Retinal pigment epithelial cell (primary cell): ENCODE measurements around the gene ABCA7.
A peak's percentile ranks its signal among the peaks of the same experiment; 100 is the strongest.

ENCODE experiments used
- DNase-seq: peaks from one replicate; pipeline ENCODE4 v3.0.0-alpha.2; 2010; ENCODE audit warnings: low read depth
- H3K4me3 ChIP-seq: 2 replicates; pipeline ENCODE4 v1.5.1; 2011; ENCODE audit warnings: mild to moderate bottlenecking, low read length, control low read depth, moderate library complexity
- TF ChIP-seq, protein P1 (sequence below): conservative IDR thresholded peaks from 2 replicates; pipeline ENCODE4 v1.5.1; 2011; ENCODE audit warnings: low read depth, low read length, control low read depth, inconsistent platforms

ABCA7 gene

DNA sequence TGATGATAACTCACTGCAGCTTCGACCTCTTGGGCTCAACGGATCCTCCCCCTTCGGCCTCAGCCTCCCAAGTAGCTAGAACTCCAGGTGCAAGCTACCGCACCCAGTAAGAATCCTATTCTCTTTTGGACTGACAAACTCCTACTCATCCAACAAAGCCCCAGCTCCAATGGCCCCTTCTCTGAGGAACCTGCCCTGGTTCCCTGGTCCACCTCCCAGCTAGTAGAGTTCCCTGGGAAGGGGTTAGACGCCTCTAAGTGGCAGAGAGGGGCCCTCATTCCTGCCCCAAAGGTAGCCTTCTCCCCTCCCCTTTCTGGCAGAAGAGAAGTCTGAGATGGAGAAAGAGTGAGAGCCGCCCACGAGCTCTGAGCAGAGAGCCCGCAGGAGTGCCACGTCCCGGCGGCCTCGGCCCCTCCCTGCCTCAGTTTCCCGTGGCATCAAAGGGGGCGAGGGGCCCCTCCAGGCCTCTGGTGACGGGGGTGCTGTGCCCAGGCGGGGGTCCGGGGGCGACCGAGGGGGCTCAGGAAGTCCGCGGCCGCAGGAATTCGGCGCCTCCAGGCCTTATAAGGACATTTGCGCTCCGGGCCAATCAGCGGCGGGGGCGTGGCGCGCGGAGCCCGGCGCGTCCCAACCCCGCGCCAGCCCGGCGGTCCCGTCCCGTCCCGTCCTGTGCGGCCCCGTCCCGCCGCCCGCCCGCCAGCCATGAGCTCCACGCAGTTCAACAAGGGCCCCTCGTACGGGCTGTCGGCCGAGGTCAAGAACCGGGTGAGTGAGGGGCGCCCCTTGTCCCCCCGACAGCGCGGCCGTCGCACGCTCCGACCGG, 13.7 kb upstream of the ABCA7 start, which contains the start of gene CNN2:
CNN2 (plus strand) TSS at position 649 of the 823 bp plus-strand sequence; CDS start at position 703, 54 bp downstream.
- peak within 1 kb of the TSS; percentile 98 for H3K4me3 ChIP-seq
- TF ChIP-seq, protein P1, sequence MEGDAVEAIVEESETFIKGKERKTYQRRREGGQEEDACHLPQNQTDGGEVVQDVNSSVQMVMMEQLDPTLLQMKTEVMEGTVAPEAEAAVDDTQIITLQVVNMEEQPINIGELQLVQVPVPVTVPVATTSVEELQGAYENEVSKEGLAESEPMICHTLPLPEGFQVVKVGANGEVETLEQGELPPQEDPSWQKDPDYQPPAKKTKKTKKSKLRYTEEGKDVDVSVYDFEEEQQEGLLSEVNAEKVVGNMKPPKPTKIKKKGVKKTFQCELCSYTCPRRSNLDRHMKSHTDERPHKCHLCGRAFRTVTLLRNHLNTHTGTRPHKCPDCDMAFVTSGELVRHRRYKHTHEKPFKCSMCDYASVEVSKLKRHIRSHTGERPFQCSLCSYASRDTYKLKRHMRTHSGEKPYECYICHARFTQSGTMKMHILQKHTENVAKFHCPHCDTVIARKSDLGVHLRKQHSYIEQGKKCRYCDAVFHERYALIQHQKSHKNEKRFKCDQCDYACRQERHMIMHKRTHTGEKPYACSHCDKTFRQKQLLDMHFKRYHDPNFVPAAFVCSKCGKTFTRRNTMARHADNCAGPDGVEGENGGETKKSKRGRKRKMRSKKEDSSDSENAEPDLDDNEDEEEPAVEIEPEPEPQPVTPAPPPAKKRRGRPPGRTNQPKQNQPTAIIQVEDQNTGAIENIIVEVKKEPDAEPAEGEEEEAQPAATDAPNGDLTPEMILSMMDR, result no peak
- DNase-seq, result no peak

DNA sequence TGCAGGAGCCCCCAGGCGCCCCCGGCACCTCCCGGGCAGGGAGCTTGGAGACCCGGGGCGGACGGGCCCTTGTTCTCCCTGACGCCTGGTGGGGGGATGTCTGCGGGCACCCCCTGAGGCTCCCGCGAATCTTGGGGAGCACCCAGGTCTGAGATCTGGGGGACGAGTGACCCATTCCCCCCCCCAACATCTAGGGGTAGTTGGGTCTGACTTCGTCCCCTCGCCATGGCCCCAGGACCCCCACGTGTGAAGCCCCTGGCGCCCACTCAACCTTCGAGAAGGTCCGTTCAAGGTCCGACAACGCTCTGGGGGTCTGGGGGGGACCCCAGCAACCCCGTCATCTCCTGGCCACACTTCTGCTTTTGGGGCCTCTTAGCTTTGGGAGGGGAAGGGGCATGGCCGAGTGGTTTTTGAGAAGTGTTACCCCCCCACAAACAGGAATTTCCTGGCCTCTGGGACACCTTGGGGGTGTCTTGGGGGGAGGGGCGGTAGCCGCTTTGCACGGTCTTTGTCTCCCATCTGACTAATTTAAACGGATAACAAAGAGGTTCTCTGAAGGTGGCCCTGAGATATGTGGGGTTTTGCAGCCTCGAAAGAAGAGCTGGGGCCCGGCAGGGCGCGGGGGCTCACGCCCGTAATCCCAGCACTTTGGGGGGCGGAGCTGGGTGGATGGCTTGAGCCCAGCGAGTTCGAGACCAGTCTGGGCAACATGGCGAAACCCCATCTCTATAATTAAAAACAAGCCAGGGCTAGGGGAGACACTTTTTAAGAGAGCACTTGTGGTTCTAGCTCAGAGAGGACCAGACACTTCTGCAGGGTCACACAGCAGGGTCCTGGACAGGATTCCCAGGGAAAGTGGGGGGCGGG, 12.9 kb upstream of the ABCA7 start:
- TF ChIP-seq, protein P1, result no peak
- peak overlapping the region; percentile 98 for H3K4me3 ChIP-seq
- no peak for DNase-seq

DNA sequence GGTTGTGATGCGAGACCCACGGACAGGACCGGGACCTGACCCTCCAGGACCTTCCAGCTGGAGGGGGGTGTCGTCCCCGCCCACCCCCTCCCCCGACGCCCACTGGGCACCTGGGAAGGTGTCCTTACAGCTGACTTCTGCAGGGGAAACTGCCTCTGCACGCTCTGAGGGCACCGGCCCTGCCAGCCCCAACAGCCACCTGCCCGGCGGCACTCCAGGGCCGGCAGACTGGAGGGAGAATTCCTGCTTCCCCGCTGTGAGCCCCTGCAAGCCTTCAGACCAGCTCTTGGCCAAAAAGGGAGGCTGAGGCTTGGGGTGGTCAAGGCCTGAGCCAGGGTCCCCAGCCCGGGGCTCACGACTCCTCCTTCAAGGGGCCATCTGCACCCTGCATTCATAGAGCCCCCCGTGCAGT, 12.3 kb upstream of the ABCA7 start:
- no peak for DNase-seq
- TF ChIP-seq, protein P1, result no peak
- peak overlapping the region; percentile 98 for H3K4me3 ChIP-seq

DNA sequence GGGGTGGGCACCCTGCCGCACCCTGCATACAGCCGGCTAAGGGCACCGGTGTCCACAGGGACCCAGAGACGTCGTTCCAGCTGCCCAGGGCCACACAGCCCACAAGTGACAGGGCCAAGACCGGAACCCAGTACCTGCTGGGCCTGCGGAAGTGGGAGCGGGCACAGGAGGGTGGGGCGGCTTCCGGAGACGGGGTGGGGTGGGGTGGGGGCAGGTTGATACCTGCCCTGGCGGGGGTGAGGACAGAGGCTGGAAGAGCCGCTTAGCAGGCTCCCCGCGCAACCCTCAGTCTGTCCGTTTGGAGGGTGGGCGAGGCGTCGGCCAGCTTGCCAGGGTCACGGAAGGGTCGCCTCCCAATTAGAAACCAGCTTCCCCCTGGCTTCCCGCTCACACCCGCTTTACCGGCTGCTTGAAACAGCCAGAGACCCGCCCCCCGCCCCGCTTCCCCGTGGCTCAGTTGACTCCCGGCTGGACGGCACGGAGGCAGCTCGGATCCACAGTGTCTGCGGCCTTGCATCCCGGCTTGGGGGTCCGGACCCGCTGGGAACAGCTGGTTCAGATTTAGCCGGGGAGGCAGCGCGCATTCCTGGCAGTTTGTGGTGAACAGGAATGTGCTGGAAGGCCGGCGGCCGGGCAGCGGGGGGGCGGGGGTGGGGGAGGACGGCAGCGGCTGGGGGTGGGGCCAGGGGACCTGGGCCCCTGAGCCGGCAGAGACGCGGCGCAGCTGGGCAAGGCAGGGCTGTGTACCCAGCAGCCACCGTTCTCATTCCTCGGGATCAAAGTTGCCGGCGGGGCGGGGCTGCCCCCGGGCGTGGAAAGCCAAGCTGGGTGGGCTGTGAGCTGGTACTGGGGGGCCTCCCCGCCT, 11.6 kb upstream of the ABCA7 start:
- TF ChIP-seq, protein P1, result no peak
- DNase-seq, result peak; percentile 78
- peak overlapping the region; percentile 98 for H3K4me3 ChIP-seq

DNA sequence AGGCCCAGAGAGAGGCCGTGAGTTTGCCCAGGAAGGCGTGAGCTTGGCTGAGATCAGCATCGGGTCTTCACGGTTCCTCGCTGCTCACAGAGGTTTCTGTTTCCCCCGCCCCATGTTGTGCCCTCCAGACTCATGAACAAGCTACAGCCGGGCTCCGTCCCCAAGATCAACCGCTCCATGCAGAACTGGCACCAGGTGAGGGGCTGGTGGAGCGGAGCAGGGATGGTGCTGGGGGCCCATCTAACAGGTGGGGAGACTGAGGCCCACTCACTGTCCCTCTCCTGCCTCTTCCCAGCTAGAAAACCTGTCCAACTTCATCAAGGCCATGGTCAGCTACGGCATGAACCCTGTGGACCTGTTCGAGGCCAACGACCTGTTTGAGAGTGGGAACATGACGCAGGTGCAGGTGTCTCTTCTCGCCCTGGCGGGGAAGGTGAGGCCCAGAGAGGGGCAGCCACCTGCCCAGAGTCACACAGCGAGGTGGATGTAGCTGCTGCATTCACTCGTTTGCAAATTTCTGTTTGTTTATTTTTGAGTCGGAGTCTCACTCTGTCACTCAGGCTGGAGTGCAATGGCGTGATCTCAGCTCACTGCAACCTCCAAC, 7.5 kb upstream of the ABCA7 start:
- no peak overlapping the region for H3K4me3 ChIP-seq
- TF ChIP-seq, protein P1, result no peak
- DNase-seq, result no peak

DNA sequence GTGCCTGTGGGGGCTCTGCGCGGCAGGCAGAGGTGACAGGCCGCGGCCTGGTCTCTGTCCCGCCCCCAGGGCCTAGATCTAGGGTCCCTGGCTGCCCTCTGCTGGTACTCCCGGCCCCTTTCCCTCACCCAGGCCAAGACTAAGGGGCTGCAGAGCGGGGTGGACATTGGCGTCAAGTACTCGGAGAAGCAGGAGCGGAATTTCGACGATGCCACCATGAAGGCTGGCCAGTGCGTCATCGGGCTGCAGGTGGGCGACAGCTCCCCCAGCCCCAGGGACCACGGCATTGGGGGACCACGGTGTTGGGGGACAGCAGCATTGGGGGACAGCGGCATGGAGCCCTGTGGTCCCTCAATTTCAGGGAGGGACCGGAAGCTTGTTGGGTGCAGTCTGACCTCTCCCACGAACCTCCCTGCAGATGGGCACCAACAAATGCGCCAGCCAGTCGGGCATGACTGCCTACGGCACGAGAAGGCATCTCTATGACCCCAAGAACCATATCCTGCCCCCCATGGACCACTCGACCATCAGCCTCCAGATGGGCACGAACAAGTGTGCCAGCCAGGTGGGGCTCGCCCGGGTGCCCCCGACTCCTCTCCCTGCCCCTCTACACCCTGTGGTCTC, 3.8 kb upstream of the ABCA7 start:
- TF ChIP-seq, protein P1, result peak; percentile 3
- H3K4me3 ChIP-seq, result no peak overlapping the region
- DNase-seq, result no peak
